NCI-H128 (cell line): Measurements from ENCODE around the gene KLHDC10.
"Not testable (repeated sequence)": the region's sequence is repeated elsewhere in the genome, so short reads cannot be mapped to it uniquely, and the experiment has no call there.

Experiments
- DNase-seq: peaks from one replicate; lab custom pipeline; 2025; ENCODE audit not compliant: unreplicated experiment; lab: John Stamatoyannopoulos, UW

Gene KLHDC10

DNA sequence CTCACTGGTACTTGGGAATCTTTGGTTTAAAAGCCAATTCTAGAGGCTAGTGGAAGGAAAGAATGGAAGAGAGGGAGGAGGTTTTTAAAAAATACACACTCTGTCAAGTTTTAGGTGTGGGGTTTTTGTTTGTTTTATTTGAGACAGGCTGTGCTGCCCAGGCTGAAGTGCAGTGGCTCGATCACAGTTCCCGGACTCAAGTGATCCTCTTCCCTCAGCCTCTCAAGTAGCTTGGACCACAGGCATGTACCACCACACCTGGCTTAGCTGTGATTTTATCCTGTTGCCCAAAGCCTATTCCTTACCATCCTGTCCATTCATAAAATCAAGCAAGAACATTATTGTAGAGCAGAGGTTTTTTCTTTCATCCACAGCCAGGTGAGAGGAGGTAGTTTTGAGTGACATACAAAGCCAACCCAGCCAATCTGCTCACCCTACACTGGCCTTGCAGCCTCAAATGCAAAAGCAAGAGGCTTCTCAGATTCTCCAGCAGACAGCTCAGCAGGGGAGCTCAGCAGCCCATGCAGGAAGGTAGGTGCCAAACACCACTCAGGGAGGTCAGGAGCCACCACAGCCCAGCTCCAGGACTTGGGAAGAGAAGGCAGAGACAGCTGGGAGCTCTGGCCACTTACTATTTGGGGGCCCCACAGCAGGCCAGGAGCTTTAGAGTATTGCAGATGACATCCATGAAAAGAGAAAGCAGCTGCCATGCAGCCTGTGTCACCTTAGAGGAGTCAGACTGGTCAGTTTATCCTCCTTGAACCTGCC, 69.0 kb downstream of the KLHDC10 start:
- DNase-seq: no peak

DNA sequence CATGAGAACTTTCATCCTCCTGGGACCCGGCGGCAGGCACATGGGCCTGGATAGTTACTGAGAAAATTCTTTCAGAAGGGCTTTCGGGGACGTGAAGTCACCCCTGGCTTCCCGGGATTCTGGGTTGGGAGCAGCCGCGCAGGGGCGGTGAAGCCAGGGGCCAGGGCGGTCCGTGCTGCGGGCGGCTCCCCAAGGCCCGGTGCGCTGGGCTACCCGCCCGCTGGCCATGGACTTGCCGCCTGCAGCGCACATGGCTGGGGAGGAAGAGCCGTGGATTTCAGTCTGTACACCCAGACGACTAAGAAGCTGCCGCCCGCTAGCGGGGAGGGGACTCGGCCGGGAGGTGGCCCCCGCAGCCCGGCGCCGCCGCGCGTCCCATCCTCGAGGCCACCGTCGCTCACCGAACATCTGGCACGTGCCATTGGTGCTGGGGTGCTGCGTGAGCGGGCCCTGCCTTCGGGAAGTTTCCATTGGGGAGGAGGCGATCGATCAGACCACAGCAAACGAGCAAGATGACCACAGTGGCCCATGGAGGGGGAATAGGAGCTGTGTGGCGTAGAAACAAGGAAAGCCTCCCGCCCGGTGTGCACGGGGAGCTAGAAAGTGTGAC, 70.3 kb downstream of the KLHDC10 start:
- DNase-seq: no peak

- no peak for DNase-seq
Observed at GRCh38 chr7:130141161-130141883, 71.0 kb downstream of the KLHDC10 start.

DNA sequence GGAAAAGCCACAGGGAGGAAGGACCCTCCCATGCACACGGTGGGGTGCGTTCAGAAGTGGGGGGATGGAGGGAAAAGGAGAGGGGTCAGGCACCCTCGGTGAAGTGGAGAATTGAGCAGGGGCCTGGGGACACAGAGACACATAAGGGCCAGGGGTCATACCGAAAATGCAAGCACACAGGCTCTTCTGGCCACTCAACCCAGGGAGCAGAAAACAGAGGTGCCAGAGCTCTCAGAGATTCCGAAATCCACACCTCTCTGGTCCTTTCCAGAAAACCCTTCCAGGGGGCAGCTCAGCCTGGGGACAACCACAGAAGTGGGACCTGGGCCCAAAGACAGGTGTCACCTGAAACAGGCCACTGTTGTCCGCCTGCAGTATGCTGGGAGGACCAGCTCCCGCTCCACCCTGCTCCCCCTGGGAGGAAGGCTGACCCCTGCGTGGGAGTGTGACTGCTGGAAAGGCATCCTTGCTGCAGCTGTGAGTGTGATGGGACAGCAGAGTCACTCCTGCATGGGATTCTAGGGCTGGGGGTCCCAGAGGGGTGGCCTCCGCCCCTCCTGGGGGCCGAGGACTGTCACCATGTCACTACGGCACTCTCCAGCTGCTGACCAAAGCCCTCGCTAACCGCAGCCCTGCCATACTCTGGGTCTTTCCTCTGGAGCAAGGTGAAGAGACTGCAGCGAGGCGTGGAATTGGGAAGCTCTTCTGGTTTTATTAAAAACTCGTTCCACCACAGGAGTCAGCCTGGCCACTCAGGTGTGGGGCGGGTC, 71.7 kb downstream of the KLHDC10 start:
- no peak for DNase-seq

GRCh38 chr7:130142654-130143333, 72.5 kb downstream of the KLHDC10 start:
- no peak for DNase-seq

DNA sequence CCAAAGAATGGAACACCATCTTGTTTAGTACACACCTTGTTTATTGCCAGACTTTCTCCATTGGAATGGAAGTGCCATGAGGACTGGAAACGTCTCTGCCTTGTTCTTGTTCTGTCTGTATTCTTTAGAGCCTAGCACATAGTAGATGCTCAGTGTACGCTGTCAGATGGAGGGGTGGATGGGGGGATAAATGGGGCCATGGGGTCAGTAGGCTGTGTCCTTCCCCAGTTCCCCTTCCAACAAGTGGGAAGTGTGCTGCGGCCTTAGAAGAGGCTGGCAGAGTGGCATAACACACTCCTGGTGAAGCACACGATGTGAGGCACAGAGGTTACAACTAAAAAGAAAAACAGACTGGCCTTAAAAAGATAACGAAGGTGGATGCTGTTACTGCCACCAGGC, 73.0 kb downstream of the KLHDC10 start:
- DNase-seq: no peak

DNA sequence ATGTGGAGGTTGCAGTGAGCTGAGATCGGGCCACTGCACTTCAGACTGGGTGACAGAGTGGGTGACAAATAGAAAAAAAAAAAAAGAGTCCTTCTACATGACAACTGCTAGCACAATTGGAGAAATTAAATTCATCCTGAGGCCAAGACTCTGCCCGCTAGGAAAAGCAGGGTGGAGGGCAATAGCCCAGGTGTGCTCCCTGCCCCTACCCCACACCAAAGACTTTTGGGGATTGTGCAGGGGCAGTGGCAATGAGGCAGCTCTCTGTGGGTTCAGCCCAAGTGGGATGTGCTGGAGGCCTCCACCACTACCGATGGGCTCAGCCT, 73.6 kb downstream of the KLHDC10 start:
- no peak for DNase-seq

DNA sequence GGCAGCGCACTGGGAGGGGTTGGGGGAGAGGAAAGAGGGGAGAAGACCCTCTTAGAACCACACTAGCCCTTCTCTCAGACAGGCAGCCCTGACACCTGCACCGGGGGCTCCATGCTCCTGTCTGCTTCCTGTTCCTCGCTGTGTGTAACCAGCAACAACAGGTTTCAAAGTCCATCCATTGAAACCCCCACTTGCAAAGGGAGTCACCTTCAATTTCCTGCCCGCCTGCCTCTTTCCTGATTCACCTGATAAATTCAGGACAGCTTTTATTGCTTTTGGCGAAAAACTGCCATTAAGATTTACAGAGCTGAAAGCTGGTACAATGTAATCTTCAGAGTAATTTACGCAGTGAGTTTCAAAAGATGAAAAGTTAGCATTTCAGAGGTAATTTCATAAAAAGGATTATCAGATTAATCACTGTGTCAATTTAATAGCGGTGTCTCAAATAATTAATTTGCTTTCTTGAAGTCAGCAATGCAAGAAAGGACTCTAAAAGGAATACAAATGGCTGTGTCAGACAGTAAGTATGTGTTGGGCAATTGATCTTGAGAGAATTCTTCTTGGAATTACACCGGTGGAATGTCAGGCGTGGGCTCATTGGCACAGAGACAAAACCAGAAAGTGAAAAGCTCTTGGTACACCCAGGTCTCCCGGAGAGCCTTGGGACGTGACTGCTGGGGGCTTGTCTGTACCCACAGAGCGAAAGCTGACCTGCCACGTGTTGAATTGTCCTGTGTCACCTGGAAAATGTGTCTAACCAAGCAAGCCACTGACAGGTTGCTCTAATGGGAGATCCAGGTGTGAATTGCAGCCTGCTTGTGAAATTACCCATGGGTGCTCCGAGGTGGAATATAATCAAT, 74.2 kb downstream of the KLHDC10 start:
- DNase-seq: no peak

DNA sequence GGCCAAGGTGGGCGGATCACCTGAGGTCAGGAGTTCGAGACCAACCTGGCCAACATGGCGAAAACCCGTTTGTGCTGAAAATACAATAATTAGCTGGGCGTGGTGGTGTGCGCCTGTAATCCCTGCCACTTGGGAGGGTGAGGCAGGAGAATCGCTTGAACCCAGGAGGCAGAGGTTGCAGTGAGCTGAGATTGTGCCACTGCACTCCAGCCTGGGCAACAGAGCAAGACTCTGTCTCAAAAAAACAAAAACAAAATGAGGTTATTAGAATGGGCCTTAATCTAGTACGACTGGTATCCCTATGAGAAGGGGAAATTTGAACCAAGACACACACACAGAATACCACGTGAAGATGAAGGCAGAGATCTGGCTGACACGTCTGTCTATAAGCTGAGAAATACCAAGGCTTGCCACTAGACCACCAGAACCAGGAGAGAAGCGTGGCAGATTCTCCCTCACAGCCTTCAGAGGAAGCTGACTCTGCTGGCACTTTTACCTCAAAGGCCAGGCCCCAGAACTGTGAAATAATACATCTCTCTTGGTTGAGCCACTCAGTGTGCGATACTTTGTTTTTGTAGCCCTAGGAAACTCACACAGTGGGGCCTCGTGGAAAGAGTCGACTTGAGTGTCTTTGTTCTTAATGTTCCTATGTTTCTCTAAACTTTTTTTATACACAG, 75.2 kb downstream of the KLHDC10 start:
- no peak for DNase-seq

DNA sequence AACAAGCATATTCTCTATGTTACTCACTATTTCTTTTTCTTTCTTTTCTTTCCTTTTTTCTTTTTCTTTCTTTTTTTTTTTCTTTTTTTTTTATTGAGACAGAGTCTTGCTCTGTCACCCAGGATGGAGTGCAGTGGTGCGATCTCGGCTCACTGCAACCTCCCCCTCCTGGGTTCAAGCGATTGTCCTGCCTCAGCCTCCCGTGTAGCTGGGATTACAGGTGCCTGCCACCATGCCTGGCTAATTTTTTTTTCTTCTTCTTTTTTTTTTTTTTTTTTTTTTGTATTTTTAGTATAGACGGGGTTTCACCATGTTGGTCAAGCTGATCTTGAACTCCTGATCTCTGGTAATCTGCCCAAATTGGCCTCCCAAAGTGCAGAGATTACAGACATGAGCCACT, 75.8 kb downstream of the KLHDC10 start:
- not testable (repeated sequence) for DNase-seq

- DNase-seq: no peak
Observed at GRCh38 chr7:130146693-130147405, 76.5 kb downstream of the KLHDC10 start.

DNA sequence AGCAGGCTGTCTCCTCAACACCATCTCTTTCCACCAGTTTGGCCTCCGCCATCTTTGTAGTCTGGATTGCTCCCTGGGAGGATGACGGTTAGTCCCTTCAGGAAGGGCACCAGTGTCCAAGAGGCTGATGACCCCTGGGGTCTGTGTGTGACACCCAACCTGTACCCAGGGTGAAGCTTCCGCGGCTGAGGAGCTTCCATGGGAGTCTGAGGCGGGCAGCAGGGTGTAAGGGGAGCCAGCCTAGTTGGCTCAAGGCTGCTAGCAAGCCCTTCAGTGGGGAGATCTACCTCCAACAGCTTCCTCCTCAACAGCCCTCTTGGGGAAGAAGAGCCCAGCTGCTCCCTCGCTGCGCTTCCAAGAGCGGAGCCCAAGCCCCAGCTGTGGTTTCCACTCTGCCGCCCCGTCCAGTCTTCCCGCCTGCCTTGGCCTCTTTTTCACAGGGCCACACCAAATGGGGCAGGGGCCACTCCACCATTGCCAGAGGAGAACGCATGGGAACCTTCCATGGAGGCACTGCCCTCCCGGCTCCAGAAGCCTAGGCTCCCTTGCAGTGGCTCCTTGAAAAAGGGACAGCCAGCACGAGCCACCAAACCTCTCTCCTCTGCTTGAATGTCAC, 77.5 kb downstream of the KLHDC10 start:
- DNase-seq: no peak

DNA sequence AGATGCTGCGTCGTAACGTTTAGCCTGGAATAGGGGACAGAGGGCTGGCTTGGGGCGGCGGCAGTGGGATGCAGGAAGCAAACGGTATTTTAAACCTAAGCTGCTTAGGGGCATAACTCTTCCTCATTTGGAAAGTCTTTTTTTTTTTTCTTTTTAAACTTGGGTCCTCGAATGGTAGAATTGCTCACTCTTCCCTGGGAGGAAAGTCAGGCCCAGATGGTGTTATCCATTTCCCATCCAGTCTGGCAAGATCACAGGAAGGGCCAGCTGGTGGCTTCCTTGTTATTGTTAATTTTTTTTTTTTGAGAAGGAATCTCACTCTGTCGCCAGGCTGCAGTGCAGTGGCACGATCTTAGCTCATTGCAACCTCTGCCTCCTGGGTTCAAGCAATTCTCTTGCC, 78.2 kb downstream of the KLHDC10 start:
- no peak for DNase-seq

DNA sequence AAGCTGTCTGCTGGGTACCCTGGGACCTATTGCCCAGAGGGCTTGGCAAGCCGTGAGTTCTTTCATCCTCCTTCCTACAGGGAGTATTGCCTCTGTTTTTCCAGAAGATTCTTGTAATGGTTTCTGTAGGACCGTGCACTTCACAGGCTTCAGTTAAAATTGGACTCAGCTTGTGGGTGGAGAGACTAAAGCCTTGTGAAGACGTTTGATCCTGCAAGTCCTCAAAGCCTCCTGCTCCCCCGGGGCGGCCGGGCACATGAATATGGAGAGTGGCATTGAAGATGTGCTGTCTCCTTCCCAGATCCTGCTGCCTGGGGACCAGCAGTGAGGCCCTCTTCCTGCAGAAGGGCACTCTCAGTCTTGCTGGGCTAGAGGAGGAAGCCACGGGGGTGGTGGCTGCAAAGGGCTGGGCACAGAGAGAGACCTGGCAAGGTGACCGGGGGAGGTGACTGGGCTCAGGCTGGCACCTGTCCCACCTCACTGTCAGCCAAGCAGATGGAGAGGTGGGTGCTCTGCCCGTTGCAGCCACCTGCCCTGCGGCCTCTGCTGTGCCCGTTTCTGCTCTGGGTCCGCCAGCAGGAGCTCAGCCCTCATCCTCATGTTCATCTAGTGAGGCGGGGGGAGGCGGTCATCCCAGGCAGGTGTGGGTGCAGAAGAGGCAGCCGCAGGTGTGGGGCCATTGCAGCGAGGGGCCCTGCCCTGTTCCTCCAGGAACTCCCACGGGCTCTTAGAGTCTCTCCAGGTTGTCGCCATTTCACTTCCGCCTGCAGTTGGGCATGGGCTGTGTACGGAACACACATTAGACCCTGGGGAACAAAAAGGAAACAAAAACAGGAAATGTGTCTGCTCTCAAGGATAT, 79.2 kb downstream of the KLHDC10 start:
- DNase-seq: peak; percentile 3

GRCh38 chr7:130150587-130150986, 80.3 kb downstream of the KLHDC10 start:
- DNase-seq: no peak

DNA sequence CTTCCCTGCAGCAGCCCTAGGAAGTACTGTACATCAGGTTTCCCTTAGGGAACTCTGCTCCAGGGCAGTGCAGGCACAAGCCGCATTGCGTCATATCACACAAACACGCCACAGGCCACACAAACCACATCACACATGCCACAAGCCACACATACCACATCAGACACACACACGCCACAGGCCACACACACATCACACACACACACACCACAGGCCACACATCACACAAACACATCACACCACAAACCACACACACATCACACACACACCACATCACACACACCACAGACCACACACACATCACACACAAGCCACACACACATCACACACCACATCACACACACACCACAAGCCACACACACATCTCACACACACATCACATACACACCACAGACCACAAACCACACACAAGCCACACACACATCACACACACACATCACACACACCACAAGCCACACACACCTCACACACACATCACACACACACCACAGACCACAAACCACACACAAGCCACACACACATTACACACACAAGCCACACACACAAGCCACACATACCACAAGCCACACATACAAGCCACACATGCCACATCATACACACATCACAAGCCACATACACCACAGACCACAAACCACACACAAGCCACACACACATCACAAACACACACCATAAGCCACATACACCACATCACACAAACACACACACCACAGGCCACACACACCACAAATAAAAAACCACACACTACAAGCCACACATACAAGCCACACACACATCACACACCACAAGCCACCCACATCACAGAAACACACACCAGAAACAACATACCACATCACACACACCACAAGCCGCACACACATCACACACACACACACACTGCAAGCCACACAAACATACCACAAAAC, 81.5 kb downstream of the KLHDC10 start:
- DNase-seq: no peak
